SK-N-SH treated with all-trans-retinoic acid at 6 μM for 48 hours (cell line): Measurements from ENCODE around the gene CARS1.

Experiments
- ARNTL ChIP-seq: fragments of 450-650 bp; formaldehyde crosslinking; IDR thresholded peaks from 2 replicates; pipeline ENCODE4 v1.5.0; 2020; ENCODE audit warnings: low read depth, mild to moderate bottlenecking, moderate library complexity, borderline replicate concordance
- BACH2 ChIP-seq: fragments of 250-450 bp; sonication (Bioruptor Pico); IDR thresholded peaks from 2 replicates; pipeline ENCODE4 v1.9.0; 2021; ENCODE audit warnings: mild to moderate bottlenecking, borderline replicate concordance
- OSR1 ChIP-seq: fragments of 250-450 bp; sonication (Bioruptor Pico); IDR thresholded peaks from 2 replicates; pipeline ENCODE4 v1.8.0; 2022; ENCODE audit warnings: moderate library complexity, mild to moderate bottlenecking, inconsistent platforms
- PPARA ChIP-seq: fragments of 250-450 bp; sonication (Bioruptor Pico); IDR thresholded peaks from 2 replicates; pipeline ENCODE4 v1.5.0; 2020; ENCODE audit warnings: mild to moderate bottlenecking, borderline replicate concordance
- RARB ChIP-seq: fragments of 250-450 bp; sonication (Bioruptor Pico); IDR thresholded peaks from 2 replicates; pipeline ENCODE4 v1.8.0; 2021; ENCODE audit warnings: mild to moderate bottlenecking, moderate library complexity
- SNAI2 ChIP-seq: fragments of 250-450 bp; sonication (Bioruptor Pico); IDR thresholded peaks from 2 replicates; pipeline ENCODE4 v1.5.0; 2020; ENCODE audit warnings: mild to moderate bottlenecking, moderate library complexity
- TCF4 ChIP-seq: fragments of 250-450 bp; sonication (Bioruptor Pico); IDR thresholded peaks from 2 replicates; pipeline ENCODE4 v1.8.0; 2021; ENCODE audit warnings: mild to moderate bottlenecking, moderate library complexity, borderline replicate concordance
- ZFP30 ChIP-seq: fragments of 450-650 bp; formaldehyde crosslinking; IDR thresholded peaks from 2 replicates; pipeline ENCODE4 v1.5.0; 2022; ENCODE audit warnings: mild to moderate bottlenecking, moderate library complexity
- ZNF70 ChIP-seq: fragments of 450-650 bp; formaldehyde crosslinking; IDR thresholded peaks from 2 replicates; pipeline ENCODE4 v1.5.0; 2020; ENCODE audit warnings: mild to moderate bottlenecking, moderate library complexity
- ZNF8 ChIP-seq: fragments of 450-650 bp; formaldehyde crosslinking; IDR thresholded peaks from 2 replicates; pipeline ENCODE4 v1.5.0; 2020; ENCODE audit warnings: mild to moderate bottlenecking, moderate library complexity
- TF ChIP-seq, protein P1 (sequence below): fragments of 250-450 bp; sonication (Bioruptor Pico); IDR thresholded peaks from 2 replicates; pipeline ENCODE4 v1.8.0; 2020; ENCODE audit warnings: mild to moderate bottlenecking, moderate library complexity, borderline replicate concordance
- TF ChIP-seq, protein P2 (sequence below): fragments of 250-450 bp; sonication (Bioruptor Pico); IDR thresholded peaks from 2 replicates; pipeline ENCODE4 v1.5.1; 2021; ENCODE audit warnings: mild to moderate bottlenecking, moderate library complexity
- TF ChIP-seq, protein P3 (sequence below): fragments of 250-450 bp; sonication (Bioruptor Pico); IDR thresholded peaks from 2 replicates; pipeline ENCODE4 v1.5.0; 2020; ENCODE audit warnings: mild to moderate bottlenecking, moderate library complexity
- TF ChIP-seq, protein P4 (sequence below): fragments of 250-450 bp; sonication (Bioruptor Pico); IDR thresholded peaks from 2 replicates; pipeline ENCODE4 v1.5.1; 2020; ENCODE audit warnings: low read depth, mild to moderate bottlenecking, moderate library complexity

DNA sequence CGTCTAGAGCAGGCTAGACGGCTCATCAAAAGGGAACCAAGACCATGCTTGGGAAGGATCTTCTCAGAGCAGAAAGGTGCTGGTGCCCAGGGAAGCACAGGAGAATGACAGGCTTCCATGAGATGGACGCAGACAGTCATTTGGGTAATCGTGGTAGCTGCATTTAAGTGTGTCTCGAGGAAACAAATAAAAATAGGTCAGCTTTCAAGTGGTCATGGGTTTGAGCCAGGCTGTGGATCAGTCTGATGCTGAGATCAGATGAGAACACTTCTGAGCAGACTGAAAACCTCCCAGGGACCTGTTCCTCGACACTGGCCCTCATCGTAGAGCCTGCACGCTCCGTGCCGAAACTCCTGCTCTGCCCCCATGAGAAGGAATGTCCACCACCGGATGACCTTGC is 4.7 kb downstream of the CARS1 start:
- TF ChIP-seq OSR1 (CRISPR knock-in tag) (no peak), PPARA (CRISPR knock-in tag) (no peak), RARB (CRISPR knock-in tag) (no peak), ZNF70 (CRISPR knock-in tag) (no peak), TCF4 (no peak), ZFP30 (CRISPR knock-in tag) (no peak), ARNTL (CRISPR knock-in tag) (no peak), SNAI2 (no peak), ZNF8 (CRISPR knock-in tag) (no peak), BACH2 (CRISPR knock-in tag) (no peak)
- TF ChIP-seq, protein P1, sequence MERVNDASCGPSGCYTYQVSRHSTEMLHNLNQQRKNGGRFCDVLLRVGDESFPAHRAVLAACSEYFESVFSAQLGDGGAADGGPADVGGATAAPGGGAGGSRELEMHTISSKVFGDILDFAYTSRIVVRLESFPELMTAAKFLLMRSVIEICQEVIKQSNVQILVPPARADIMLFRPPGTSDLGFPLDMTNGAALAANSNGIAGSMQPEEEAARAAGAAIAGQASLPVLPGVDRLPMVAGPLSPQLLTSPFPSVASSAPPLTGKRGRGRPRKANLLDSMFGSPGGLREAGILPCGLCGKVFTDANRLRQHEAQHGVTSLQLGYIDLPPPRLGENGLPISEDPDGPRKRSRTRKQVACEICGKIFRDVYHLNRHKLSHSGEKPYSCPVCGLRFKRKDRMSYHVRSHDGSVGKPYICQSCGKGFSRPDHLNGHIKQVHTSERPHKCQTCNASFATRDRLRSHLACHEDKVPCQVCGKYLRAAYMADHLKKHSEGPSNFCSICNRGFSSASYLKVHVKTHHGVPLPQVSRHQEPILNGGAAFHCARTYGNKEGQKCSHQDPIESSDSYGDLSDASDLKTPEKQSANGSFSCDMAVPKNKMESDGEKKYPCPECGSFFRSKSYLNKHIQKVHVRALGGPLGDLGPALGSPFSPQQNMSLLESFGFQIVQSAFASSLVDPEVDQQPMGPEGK (CRISPR knock-in tag), result no peak
- TF ChIP-seq, protein P2, sequence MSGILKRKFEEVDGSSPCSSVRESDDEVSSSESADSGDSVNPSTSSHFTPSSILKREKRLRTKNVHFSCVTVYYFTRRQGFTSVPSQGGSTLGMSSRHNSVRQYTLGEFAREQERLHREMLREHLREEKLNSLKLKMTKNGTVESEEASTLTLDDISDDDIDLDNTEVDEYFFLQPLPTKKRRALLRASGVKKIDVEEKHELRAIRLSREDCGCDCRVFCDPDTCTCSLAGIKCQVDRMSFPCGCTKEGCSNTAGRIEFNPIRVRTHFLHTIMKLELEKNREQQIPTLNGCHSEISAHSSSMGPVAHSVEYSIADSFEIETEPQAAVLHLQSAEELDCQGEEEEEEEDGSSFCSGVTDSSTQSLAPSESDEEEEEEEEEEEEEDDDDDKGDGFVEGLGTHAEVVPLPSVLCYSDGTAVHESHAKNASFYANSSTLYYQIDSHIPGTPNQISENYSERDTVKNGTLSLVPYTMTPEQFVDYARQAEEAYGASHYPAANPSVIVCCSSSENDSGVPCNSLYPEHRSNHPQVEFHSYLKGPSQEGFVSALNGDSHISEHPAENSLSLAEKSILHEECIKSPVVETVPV, result no peak
- TF ChIP-seq, protein P3, sequence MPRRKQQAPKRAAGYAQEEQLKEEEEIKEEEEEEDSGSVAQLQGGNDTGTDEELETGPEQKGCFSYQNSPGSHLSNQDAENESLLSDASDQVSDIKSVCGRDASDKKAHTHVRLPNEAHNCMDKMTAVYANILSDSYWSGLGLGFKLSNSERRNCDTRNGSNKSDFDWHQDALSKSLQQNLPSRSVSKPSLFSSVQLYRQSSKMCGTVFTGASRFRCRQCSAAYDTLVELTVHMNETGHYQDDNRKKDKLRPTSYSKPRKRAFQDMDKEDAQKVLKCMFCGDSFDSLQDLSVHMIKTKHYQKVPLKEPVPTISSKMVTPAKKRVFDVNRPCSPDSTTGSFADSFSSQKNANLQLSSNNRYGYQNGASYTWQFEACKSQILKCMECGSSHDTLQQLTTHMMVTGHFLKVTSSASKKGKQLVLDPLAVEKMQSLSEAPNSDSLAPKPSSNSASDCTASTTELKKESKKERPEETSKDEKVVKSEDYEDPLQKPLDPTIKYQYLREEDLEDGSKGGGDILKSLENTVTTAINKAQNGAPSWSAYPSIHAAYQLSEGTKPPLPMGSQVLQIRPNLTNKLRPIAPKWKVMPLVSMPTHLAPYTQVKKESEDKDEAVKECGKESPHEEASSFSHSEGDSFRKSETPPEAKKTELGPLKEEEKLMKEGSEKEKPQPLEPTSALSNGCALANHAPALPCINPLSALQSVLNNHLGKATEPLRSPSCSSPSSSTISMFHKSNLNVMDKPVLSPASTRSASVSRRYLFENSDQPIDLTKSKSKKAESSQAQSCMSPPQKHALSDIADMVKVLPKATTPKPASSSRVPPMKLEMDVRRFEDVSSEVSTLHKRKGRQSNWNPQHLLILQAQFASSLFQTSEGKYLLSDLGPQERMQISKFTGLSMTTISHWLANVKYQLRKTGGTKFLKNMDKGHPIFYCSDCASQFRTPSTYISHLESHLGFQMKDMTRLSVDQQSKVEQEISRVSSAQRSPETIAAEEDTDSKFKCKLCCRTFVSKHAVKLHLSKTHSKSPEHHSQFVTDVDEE (CRISPR knock-in tag), result no peak
- TF ChIP-seq, protein P4, sequence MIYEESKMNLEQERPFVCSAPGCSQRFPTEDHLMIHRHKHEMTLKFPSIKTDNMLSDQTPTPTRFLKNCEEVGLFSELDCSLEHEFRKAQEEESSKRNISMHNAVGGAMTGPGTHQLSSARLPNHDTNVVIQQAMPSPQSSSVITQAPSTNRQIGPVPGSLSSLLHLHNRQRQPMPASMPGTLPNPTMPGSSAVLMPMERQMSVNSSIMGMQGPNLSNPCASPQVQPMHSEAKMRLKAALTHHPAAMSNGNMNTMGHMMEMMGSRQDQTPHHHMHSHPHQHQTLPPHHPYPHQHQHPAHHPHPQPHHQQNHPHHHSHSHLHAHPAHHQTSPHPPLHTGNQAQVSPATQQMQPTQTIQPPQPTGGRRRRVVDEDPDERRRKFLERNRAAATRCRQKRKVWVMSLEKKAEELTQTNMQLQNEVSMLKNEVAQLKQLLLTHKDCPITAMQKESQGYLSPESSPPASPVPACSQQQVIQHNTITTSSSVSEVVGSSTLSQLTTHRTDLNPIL (CRISPR knock-in tag), result no peak
